A549 treated with AZD2906 at 1 μM for 4 hours (cell line): Measurements from ENCODE around the gene FLNB. TPM values are rescaled to one million over a fixed set of nuclear protein-coding genes. Genes with fewer than 3 reads are reported as not detected.

Experiments used
- total RNA-seq: library from RNA; stranded (reverse); fragments of 200-300 nt; extraction: Qiagen RNA extraction; gene quantifications from 5 replicates; pipeline ENCODE4 v1.2.3, GENCODE V29; 2022

Gene FLNB, protein sequence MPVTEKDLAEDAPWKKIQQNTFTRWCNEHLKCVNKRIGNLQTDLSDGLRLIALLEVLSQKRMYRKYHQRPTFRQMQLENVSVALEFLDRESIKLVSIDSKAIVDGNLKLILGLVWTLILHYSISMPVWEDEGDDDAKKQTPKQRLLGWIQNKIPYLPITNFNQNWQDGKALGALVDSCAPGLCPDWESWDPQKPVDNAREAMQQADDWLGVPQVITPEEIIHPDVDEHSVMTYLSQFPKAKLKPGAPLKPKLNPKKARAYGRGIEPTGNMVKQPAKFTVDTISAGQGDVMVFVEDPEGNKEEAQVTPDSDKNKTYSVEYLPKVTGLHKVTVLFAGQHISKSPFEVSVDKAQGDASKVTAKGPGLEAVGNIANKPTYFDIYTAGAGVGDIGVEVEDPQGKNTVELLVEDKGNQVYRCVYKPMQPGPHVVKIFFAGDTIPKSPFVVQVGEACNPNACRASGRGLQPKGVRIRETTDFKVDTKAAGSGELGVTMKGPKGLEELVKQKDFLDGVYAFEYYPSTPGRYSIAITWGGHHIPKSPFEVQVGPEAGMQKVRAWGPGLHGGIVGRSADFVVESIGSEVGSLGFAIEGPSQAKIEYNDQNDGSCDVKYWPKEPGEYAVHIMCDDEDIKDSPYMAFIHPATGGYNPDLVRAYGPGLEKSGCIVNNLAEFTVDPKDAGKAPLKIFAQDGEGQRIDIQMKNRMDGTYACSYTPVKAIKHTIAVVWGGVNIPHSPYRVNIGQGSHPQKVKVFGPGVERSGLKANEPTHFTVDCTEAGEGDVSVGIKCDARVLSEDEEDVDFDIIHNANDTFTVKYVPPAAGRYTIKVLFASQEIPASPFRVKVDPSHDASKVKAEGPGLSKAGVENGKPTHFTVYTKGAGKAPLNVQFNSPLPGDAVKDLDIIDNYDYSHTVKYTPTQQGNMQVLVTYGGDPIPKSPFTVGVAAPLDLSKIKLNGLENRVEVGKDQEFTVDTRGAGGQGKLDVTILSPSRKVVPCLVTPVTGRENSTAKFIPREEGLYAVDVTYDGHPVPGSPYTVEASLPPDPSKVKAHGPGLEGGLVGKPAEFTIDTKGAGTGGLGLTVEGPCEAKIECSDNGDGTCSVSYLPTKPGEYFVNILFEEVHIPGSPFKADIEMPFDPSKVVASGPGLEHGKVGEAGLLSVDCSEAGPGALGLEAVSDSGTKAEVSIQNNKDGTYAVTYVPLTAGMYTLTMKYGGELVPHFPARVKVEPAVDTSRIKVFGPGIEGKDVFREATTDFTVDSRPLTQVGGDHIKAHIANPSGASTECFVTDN (N-terminal part only)
- total RNA-seq = 321 to 346 TPM (median 338 TPM) in 5 replicates

DNA sequence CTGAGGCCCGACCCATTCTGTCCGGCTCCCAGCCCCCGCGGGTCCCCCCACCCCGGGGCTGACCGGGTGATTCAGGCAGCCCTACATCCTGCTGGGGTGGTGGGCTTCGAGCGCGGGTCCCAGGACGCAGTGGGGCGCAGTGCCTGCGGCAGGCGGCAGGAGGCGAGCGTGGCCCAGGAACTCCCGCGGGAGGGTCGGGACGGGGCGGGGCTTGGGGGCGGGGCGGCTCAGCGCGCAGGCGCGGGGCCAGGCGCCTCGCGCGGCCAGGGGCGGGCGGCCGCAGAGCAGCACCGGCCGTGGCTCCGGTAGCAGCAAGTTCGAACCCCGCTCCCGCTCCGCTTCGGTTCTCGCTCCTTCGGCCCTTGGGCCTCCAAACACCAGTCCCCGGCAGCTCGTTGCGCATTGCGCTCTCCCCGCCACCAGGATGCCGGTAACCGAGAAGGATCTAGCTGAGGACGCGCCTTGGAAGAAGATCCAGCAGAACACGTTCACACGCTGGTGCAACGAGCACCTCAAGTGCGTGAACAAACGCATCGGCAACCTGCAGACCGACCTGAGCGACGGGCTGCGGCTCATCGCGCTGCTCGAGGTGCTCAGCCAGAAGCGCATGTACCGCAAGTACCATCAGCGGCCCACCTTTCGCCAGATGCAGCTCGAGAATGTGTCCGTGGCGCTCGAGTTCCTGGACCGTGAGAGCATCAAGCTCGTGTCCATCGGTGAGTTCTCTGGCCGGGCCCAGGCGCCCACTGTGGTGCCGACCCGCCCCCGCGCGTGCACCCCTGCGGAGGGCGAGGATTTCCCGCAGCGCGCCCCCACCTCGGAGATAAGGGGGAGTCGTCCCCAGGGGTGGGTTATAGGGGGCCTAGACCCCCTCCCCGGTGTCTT lies at the start of gene FLNB:
Gene FLNB, plus strand, starts transcription at position 282 of the 885 bp plus-strand sequence. Its CDS starts 143 bp downstream, at position 425.

DNA sequence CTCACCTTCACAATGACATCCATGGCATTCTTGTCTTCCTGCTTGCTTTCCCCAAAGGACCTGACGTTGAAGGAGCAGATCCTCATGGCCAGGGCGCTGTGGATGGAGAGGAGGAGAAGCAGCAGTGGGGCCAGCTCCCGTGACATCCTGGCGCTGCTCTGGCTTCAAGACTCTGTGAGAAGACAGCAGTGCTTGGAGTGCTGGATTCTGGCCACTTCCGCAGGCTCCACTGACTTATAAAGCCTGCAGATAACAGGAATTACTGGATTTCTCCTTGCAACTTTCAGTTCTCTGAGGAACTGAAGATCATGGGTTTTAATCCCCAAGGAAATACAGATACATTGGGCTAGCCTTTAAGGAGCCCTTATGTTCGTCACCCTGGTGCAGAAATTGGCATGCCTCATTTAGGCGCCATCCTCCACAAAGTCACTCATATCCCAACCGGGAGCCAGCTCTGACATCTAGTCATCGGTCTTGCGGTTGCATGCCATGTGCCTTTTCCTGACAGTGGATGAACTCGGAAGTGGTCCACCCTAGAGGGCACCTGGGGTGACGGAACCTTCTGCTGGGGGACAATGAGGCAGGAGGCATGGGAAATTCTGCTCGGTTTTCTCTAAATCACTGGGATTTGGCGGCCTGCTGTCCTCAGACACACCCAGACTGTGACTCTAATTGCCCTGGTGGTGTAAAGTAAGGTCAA lies 202.7 kb downstream of the FLNB start, which contains the start of gene DNASE1L3:
Gene DNASE1L3, minus strand, starts transcription at position 212 of the 700 bp plus-strand sequence. Its CDS starts 66 bp downstream, at position 146.

Other genes starting within 250 kb of the FLNB start
- 0.05 to 0.11 TPM (median 0.10 TPM) in 4 of 5 replicates, not detected in the other for gene DNASE1L3, start 202.6 kb downstream of the FLNB start, total RNA-seq
- 9.5 to 11.0 TPM (median 10.6 TPM) in 5 replicates for gene ABHD6, start 229.4 kb downstream of the FLNB start, total RNA-seq